Esophagus squamous epithelium (tissue), 5 donors: ENCODE data around the gene ABHD12. TPM values are rescaled to one million over a fixed set of nuclear protein-coding genes. Genes with fewer than 3 reads are reported as not detected.
"Not testable (repeated sequence)": the region's sequence is repeated elsewhere in the genome, so short reads cannot be mapped to it uniquely, and the experiment has no call there.

Experiments
- DNase-seq: peaks from one replicate; lab custom pipeline; 2025; lab: John Stamatoyannopoulos, UW
- H3K27ac ChIP-seq, 4 donors: fragments of 200-600 bp; sonication (generic); one replicate each; pipeline ENCODE4 v1.5.1; 2016 to 2019; ENCODE audit warnings: mild to moderate bottlenecking in 1 of 4
- H3K27me3 ChIP-seq, 4 donors: fragments of 200-600 bp; sonication (generic); 1 replicate in 3 of 4; 2 replicates in 1 of 4; pipeline versions ENCODE4 v1.5.1 to v1.6.0; 2017 to 2021; ENCODE audit warnings: antibody characterized with exemption in 1 of 4
- H3K36me3 ChIP-seq, 3 donors: fragments of 200-600 bp; sonication (generic); one replicate each; pipeline ENCODE4 v1.5.1; 2016 to 2019
- H3K4me1 ChIP-seq, 3 donors: fragments of 200-600 bp; sonication (generic); one replicate each; pipeline ENCODE4 v1.5.1; 2017 to 2019
- H3K4me3 ChIP-seq, 4 donors: fragments of 200-600 bp; sonication (generic); 1 replicate in 3 of 4; 2 replicates in 1 of 4; pipeline ENCODE4 v1.5.1; 2016 to 2019; ENCODE audit warnings: mild to moderate bottlenecking in 2 of 4, moderate library complexity in 1 of 4
- H3K9me3 ChIP-seq, 3 donors: fragments of 200-600 bp; sonication (generic); one replicate each; pipeline ENCODE4 v1.5.1; 2016 to 2019
- CTCF ChIP-seq, 6 experiments: fragments of 450-650 bp in 4 of 6; fragments of 200-600 bp in 2 of 6; sonication (generic) in 2 of 6; IDR thresholded peaks; one replicate each; pipeline ENCODE4 v1.5.1; 2016 to 2019; ENCODE audit warnings: antibody characterized with exemption in 6 of 6, mild to moderate bottlenecking in 4 of 6, moderate library complexity in 4 of 6
- POLR2A ChIP-seq, 4 donors: fragments of 450-650 bp; IDR thresholded peaks; one replicate each; pipeline ENCODE4 v1.6.1; 2017; ENCODE audit warnings: antibody characterized with exemption in 4 of 4, mild to moderate bottlenecking in 4 of 4, moderate library complexity in 3 of 4
- WGBS, 2 donors: methylation state at CpG; one replicate each; pipeline ENCODE4 v1.1.5; 2018; 5-methylcytosine and 5-hydroxymethylcytosine counted together
- intact Hi-C: fragments of 100-400 bp; cut with DNase I; formaldehyde crosslinking; loops from one replicate; pipeline ENCODE4 v1.15.0; 2022
- total RNA-seq, 4 donors: library from RNA; depleted of rRNA; stranded (reverse); fragments of >200 nt; gene quantifications; one replicate each; pipeline ENCODE4 v1.1.0, GENCODE V29; 2016
- donor health status: DM: yes; HTN: yes; CAD: no.

The ABHD12 gene
- total RNA-seq, 4 donors from 2014 or later = 23.8 to 62.1 (median 36.4) TPM

GRCh38 chr20:25313593-25313992 lies 77.0 kb downstream of the ABHD12 start:
- Histone ChIP-seq H3K4me1 (peaks cover 14 to 38% (median 24%) of the 10 kb centered on the region in 3 donors), H3K9me3 (no peaks in the 10 kb centered on the region), H3K36me3 (peaks cover 0 to 47% (median 0%) of the 10 kb centered on the region in 3 donors), H3K27ac (no peak overlapping the region), H3K27me3 (no peaks in the 10 kb centered on the region), H3K4me3 (no peak overlapping the region)
- no peak for DNase-seq
- intact Hi-C loops = loop anchor here (5.0 kb wide), 1 partner anchor 84 kb away; no protein-coding TSS in a partner anchor
- 62 to 63% methylated on average over 2 of the region's 2 CpGs for WGBS, 2 donors
- no peak for TF ChIP-seq CTCF (IDR thresholded peaks at IDR 0.05)
- TF ChIP-seq POLR2A (IDR thresholded peaks at IDR 0.05) = no peak

DNA sequence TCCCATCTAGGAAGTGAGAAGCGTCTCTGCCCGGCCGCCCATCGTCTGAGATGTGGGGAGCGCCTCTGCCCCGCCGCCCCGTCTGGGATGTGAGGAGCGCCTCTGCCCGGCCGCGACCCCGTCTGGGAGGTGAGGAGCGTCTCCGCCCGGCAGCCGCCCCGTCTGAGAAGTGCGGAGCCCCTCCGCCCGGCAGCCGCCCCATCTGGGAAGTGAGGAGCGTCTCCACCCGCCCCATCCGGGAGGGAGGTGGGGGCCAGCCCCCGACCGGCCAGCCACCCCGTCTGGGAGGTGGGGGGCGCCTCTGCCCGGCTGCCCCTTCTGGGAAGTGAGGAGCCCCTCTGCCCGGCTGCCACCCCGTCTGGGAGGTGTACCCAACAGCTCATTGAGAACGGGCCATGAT lies 77.9 kb downstream of the ABHD12 start:
- H3K9me3 ChIP-seq, H3K27ac ChIP-seq, H3K27me3 ChIP-seq, H3K4me3 ChIP-seq, DNase-seq: not testable (repeated sequence)
- Histone ChIP-seq H3K36me3 (peaks cover 0 to 55% (median 0%) of the 10 kb centered on the region in 3 donors), H3K4me1 (peaks cover 14 to 38% (median 24%) of the 10 kb centered on the region in 3 donors)
- intact Hi-C loops = loop anchor here (5.0 kb wide), 1 partner anchor 85 kb away; no protein-coding TSS in a partner anchor
- WGBS, 2 donors = no CpG with 5 or more reads among the region's 33 CpGs

DNA sequence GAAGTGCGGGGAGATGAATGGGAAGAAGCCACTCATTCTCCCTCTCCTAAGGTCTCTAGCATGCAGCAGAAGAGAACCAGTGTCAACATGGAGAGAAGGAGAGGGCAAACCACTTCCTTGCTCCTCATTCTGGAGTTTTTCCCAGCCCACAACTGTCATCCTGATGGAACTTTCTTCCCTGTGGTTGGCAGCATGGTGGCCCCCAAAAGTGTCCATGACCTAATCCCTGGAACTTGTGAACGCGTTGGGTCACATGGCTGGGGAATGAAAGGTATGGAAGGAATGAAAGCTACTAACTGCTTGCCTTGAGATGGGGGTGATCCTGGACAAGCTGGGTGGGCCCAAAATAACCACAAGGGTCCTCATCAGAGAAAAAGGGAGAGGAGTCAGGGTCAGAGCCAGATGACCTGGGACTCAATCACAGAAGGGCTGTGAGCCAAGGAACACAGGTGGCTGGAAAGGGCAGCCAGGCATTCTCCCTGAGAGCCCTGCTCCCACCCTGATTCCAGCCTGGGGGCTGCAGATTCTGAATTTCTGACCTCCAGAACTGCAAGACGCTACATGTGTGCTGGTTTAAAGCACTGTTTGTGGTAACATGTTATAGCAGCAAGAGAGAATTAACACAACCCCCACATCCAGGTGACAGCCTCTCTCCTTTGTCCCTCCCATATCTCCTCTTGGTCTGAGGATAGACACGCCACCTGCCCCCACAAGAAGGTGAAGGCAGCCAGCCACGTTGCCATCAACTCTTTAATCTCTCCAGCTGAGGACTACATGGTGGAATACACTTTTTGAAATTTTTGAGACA lies 79.5 kb downstream of the ABHD12 start:
- TF ChIP-seq POLR2A (IDR thresholded peaks at IDR 0.05) (no peak), CTCF (IDR thresholded peaks at IDR 0.05) (no peak)
- 59 to 64% methylated on average over 4 to 6 of the region's 6 CpGs for WGBS, 2 donors
- Histone ChIP-seq H3K27ac (peak overlapping the region; percentile 70 to 92 (median 77)), H3K36me3 (peaks cover 0 to 58% (median 0%) of the 10 kb centered on the region in 3 donors), H3K9me3 (no peaks in the 10 kb centered on the region), H3K4me3 (peak overlapping the region in 2 of 4 donors; percentile 13 to 39), H3K4me1 (peaks cover 14 to 30% (median 24%) of the 10 kb centered on the region in 3 donors), H3K27me3 (no peaks in the 10 kb centered on the region)
- intact Hi-C loops = loop anchor here (5.0 kb wide), 1 partner anchor 86 kb away; no protein-coding TSS in a partner anchor
- DNase-seq = no peak

- Histone ChIP-seq H3K4me1 (peaks cover 14 to 30% (median 24%) of the 10 kb centered on the region in 3 donors), H3K4me3 (peak overlapping the region in 2 of 4 donors; percentile 13 to 39), H3K27me3 (no peaks in the 10 kb centered on the region), H3K9me3 (no peaks in the 10 kb centered on the region), H3K36me3 (peaks cover 0 to 60% (median 0%) of the 10 kb centered on the region in 3 donors), H3K27ac (peak overlapping the region; percentile 70 to 92 (median 77))
- 11 to 15% methylated on average over 6 of the region's 6 CpGs for WGBS, 2 donors
- peak; percentile 37 for DNase-seq
- TF ChIP-seq POLR2A (IDR thresholded peaks at IDR 0.05) (peak in 1 of 4 donors; percentile 8), CTCF (IDR thresholded peaks at IDR 0.05) (peak in 5 of 6 experiments; percentile 26 to 65 (median 34))
- intact Hi-C loops = loop anchor here (5.0 kb wide), 1 partner anchor 87 kb away; no protein-coding TSS in a partner anchor
Measured at GRCh38 chr20:25310268-25310920, 80.2 kb downstream of the ABHD12 start.

DNA sequence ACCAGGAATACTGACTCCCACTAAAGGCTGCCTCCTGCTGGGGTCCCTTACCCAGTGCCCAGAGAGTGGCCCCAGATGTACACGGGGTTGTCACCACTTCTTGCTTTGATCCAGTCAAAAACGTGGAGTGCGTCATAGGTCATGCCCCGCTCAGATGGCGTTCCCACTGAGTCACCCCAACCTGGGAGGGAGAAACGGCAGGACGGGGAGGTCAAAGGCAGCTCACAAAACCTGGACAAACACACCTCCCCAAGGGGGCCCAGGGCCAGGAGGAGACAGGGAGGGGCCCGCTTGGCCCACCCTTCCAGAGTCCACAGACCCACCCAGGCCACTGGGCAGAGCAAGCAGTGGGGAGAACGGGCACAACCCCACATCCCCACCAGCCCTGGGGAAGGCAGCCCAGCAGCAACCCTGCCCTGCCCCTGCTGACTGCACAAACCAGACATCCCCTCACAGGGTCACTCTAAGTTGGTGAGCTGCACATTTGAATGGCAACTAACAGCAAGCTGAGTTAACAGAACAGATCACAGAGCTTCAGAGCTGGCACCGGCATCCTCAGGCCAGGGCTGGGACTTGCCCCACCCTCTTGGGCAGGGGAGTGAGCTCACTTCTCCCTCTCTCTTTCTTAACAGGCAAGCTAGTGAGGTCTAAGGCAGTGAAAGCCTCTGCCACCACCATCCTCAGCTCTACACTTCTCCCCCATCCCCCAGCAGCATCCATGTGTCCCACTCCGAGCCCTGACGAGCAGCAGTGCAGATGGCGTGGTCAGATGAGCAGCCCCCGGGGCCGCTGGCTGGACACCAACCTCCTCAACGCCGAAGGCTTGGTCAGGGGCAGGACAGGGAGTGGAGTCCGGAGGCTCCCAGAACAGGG lies 81.0 kb downstream of the ABHD12 start:
- H3K4me3 ChIP-seq = peak overlapping the region in 1 of 4 donors; percentile 39
- H3K9me3 ChIP-seq = no peaks in the 10 kb centered on the region
- H3K4me1 ChIP-seq = peaks cover 14 to 30% (median 24%) of the 10 kb centered on the region in 3 donors
- intact Hi-C loops = loop anchor here (5.0 kb wide), 1 partner anchor 88 kb away; no protein-coding TSS in a partner anchor
- 40 to 51% methylated on average over 1 to 9 of the region's 18 CpGs for WGBS, 2 donors
- peaks cover 0 to 60% (median 0%) of the 10 kb centered on the region in 3 donors for H3K36me3 ChIP-seq
- H3K27me3 ChIP-seq = no peaks in the 10 kb centered on the region
- H3K27ac ChIP-seq = peak overlapping the region; percentile 70 to 92 (median 77)
- DNase-seq = no peak
- TF ChIP-seq CTCF (IDR thresholded peaks at IDR 0.05) (no peak), POLR2A (IDR thresholded peaks at IDR 0.05) (peak in 1 of 4 donors; percentile 13)
